Activated CD4-positive, alpha-beta T cell treated with anti-CD3 and anti-CD28 coated beads, Interleukin-10, Interleukin-2, amounts not matched to agents 100 ng/mL and 50 ng/mL, durations not matched to agents 16 hours and 8 hours (primary cell): Measurements from ENCODE around the gene IQUB.
A peak's percentile ranks its signal among the peaks of the same experiment; 100 is the strongest.
"Not testable (repeated sequence)": the region's sequence is repeated elsewhere in the genome, so short reads cannot be mapped to it uniquely, and the experiment has no call there.

Source experiments
- DNase-seq: peaks from one replicate; pipeline ENCODE4 v3.0.0-alpha.2; 2020

The IQUB gene

DNA sequence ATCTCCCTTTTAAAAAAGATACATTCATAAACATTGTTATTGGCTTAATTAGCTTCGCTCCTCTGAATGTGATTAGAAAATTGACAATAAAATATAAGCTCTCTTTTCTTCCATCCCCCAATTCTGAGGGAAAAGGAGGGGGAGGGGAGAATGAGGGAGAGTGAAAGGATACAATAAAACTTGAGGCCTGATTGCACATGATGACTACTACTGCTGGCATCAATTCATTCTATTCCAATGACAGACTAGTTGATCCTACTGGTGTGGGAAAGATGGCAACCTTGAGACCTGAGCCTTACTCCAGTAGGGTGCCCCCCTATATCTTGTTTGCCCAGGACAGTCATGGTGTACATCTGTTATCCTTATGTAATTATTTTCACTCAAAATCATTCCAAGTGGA, 4.5 kb upstream of the IQUB start:
- no peak for DNase-seq

DNA sequence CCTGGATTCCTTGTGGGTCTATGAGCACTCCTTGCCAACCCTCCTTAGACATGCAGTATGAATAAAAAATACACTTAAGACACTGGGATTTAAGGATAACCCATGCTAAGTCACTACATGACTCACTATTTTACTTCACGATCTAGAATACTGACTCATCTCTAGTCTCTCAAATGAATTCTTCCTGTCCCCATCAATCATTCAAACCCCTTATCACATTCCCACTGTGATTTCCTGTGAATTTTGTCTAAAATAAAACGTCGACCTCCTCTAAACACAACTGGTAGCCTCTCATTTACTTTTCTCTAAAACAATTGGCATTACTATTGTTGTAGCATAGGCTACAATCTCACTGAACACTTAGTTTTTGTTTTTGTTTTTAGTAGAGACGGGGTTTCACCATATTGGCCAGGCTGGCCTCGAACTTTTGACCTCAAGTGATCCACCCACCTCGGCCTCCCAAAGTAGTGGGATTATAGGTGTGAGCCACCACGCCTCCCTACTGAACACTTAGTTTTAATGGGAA, 3.9 kb upstream of the IQUB start:
- peak; percentile 19 for DNase-seq

DNA sequence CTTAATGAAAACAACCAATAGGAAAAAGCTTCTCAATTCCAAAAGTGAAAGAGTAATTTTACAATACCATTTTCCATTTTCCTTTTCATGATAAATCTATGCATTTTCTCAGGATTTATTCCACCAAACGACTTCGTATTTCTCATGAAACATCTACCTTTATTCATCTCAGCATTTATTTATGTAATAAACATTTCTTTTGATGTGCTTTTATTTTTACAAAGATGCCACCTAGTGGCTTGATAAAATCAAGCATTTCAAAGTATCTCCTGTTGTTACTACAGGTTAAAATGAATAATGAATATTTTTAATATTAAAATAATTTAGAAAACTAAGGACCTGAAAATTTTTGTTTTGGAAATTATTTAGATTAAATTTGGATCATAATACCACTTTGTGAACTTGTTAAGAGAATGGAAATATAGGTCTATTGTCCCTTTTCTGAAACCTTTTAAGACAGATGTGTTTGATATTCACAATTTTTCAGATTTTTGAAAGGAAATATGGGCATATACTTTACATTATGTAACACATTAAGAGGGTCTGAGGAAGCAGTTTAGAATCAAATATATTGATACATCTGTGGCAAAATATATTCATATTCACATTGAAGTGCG, 2.7 kb upstream of the IQUB start:
- DNase-seq, result peak; percentile 19

DNA sequence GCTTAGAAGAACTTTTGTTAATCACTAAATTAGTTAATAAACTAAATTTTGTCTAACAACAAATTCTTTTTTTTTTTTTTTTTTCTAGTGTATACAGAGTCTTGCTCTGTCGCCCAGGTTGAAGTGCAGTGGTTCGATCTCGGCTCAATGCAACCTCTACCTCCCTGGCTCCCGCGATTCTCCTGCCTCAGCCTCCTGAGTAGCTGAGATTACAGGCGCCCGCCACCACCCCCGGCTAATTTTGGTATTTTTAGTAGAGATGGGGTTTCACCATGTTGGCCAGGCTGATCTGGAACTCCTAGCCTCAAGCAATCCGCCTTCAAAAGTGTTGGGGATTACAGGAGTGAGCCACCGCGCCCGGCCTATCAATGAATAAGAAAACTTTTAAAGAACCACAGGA, 1.1 kb upstream of the IQUB start:
- DNase-seq, result no peak

DNA sequence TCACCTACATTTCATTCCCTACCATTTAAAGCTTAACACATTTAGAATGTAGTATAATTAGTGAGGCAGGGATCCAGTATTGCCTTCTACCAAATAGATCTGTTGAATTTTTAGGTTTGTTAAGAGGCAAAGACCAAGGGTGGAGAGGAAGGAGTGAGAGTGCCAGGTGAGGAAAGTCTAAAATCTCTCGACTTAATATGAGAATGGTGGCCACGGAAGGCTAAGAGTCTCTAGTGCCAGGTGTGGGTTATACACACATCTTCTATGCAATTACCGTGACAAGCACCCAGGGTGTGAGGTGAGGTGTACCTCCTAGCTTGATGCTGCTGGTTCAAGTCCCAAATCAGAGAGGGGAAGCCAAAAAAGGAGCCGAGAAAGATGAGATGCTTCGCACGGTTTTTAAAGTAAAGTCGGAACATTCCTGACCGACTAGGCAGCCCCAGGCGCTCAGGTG, 439 bp downstream of the IQUB start:
- DNase-seq, result peak; percentile 3

DNA sequence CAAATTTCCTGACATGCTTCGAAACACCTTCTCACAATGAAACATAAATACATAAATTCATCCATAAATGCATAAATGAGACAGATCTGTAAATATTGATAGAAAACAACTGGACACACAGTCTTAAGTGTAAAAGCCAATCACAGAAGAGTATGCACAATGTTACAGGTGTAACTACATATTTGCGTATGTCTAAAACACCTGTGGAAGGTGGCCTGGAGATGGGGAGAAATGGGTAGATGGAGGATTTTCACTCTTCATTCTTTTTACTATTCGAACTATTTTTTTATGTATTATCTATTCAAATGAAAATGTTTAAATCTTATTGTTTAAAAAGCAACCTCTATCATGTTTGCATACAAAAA, 860 bp downstream of the IQUB start:
- DNase-seq, result no peak

DNA sequence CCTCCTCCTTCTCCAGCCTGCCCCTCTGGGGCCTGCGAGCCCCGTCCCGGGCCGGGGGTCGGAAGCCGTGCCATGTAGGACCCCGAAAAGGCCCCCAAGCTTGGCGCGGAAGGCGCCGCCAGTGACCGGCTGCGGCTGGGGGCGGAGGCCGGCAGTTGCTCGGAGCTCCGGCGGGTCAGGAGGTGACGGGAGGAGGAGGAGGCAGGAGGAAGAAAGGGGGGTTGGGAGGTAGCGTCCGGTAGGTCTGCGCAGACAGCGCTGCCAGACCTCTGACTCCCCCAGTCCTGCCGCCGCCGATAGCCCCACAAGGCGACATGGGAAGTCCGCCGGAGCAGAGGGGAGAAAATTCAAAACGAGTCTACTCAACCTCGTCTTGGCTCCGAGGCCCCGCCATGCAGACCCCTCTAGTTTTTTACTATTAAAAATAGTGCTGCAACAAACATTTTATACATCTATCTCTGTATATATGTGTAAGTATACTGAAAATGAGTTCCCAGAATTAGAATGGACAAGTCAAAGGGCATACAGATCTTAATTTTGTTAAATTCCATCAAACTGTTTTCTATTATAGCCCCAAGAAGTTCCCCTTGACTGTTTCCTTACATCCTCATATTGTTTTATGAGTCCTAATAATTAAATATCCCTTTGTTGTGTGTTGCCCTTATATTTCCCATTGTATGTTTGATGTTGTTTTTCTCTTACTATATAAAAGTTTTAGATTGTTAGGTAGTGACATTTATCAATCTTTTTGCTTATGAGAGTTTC, 1.4 kb downstream of the IQUB start:
- peak; percentile 49 for DNase-seq

DNA sequence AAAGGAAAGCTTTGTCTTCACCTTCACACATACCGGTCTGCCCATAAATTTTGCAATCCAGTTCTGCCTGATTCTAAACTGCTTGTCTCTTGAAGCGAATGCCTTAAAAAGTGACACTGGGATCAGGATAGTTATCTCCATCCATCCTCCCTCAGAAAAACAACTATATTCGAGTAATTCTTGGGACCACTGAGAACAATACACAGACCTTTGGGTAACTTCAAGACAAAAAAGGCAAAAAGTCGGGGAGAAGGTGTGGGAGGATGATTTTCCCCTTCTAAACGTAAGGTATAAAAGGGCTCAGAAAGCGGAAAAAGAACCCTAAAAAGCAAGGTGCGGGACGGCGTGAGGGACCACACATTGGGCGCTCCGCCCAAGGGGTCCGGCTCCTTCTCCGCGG, 2.1 kb downstream of the IQUB start:
- DNase-seq, result not testable (repeated sequence)

DNA sequence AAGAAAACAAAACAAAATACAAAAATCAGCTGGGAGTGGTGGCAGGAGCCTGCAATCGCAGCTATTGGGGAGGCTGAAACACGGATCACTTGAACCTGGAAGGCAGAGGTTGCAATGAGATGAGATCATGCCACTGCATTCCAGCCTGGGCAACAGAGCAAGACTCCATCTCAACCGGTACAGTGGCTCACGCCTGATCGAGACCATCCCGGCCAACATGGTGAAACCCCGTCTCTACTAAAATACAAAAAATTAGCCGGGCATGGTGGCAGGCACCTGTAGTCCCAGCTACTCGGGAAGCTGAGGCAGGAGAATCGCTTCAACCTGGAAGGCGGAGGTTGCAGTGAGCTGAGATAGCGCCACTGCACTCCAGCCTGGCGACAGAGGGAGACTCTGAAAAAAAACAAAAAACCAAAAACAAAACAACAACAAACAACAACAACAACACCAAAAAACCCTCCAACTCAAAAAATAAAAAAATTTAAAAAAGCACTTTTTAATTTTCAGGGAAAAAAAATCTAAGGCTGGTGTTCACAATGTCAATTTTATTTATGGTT, 4.3 kb downstream of the IQUB start:
- DNase-seq, result not testable (repeated sequence)

DNA sequence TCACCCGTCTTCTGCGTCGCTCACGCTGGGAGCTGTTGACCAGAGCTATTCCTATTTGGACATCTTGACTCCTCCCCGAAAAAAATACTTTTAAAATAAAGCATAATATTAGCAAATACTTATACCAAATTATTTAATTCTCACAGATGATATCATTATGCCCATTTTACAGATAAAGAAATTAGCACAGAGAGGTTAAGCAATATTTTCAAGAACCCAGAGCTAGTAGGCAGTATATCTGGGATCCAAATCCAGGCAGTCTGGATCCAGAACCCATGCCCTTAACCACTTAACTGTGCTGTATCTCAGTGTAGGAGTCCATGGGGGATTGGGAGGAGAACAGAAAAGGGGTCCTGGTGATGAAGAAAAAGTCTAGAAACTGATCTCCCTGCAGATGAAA, 6.1 kb downstream of the IQUB start:
- DNase-seq, result no peak

DNA sequence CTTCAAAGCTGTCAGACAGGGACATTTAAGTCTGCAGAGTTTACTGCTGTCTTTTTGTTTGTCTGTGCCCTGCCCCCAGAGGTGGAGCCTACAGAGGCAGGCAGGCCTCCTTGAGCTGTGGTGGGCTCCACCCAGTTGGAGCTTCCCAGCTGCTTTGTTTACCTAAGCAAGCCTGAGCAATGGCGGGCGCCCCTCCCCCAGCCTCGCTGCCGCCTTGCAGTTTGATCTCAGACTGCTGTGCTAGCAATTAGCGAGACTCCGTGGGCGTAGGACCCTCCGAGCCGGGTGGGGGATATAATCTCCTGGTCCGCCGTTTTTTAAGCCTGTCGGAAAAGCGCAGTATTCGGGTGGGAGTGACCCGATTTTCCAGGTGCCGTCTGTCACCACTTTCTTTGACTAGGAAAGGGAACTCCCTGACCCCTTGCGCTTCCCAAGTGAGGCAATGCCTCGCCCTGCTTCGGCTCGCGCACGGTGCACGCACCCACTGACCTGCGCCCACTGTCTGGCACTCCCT, 6.6 kb downstream of the IQUB start:
- not testable (repeated sequence) for DNase-seq

DNA sequence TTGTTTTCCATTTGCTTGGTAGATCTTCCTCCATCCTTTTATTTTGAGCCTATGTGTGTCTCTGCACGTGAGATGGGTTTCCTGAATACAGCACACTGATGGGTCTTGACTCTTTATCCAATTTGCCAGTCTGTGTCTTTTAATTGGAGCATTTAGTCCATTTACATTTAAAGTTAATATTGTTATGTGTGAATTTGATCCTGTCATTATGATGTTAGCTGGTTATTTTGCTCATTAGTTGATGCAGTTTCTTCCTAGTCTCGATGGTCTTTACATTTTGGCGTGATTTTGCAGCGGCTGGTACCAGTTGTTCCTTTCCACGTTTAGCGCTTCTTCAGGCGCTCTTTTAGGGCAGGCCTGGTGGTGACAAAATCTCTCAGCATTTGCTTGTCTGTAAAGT, 7.9 kb downstream of the IQUB start:
- DNase-seq, result not testable (repeated sequence)

DNA sequence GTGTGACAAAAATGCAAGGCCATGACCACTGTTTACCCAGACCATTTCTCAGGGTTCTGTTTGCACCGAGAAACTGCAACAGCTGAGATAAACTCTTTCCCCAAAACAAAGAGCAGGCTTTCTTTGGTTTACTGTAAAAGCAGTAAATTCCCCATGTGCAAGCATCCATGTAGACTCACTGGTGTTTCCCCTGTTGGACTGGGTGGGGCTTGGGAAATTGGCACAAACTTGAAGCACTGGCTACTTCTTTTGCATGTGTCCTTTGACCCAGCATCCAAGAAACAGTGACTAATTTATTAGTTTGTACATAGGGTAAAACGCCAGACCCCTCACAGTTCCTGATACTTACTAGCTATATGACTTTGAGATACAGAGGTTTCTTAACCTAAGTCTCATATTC, 12.3 kb downstream of the IQUB start:
- no peak for DNase-seq

DNA sequence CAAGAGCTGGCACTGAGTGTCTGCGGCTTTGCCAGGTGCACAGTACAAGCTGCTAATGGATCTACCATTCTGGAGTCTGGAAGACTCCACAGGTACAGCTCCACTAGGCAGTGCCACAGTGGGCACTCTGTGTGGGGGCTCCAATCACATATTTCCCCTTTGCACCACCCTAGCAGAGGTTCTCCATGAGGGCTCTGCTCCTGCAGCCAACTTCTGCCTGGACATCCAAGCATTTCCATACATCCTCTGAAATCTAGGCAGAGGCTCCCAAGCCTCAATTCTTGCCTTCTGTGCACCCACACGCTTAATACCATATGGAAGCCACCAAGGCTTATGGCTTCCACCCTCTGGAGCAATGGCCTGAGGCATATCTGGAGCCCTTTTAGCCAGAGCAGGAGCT, 29.2 kb downstream of the IQUB start:
- DNase-seq, result no peak

DNA sequence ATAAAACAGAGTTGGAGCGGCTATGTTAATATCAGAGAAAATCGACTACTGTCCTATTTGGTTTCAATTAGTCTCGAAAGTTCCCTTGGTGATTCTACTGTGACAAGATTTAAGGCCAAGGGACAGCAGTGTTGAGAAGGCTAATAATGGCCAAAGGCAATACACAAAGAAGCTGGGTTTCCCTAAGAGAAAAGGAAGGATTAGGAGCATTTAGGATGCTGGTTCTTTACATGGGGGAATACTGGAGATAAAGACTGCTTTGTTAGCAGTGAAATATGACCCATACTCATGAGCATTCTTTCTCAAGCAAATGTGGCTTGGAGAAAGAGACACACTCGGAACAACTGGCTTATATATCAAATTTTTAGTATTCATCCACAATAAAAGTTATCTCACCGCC, 32.2 kb downstream of the IQUB start:
- no peak for DNase-seq

DNA sequence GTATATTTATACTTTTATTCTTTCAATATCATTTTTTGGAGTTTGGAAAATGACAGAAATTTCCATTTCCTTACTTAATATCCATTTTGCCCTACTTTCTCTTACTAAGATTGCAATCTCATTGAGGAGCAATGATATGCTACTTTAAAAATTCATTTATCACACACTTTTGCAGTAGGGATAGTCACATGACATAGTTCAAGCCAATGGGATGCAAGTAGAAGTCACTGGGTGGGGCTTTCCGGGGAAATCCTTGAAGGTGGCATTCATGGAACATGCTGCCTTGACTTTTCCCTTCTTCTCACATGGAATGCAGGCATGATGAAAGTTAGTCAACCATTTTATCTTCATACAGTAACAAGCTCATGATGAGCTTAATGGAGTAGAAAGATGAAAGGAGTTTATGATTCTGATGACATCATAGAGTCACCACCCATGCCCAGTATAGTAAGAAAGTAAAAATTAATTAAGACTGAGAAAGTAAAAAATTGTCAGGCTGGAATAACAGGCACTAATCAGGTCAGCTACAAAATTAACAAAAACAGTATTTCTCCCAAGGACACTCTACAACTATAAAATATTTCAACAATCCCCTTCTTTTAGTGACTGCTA, 33.4 kb downstream of the IQUB start:
- no peak for DNase-seq

DNA sequence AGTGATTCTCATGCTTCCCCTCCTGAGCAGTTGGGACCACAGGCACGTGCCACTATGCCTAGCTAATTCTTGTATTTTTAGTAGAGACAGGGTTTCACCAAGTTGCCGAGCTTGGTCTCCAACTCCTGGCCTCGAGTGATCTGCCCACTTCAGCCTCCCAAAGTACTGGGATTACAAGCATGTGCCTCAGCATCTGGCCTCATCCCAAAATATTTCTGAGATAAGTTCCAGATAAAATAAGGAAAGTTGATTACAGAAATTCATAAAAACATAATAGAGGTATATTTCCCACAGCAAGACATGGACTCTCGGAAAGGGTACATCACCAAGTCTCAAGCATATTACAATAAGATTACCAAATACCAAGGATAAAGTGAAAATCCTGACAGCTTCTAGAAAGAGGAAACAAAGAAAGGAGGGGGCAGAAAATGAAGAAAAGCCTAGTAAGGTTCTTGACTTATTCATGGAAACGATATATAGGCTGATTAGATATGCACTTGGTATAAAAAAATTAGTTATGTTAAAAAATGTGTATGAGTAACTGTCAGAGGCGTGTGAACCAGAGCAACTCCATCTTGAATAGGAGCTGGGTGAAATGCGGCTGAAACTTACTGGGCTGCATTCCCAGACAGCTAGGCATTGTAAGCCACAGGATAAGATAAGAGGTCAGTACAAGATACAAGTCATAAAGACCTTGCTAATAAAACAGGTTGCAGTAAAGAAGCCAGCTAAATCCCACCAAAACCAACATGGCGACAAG, 35.0 kb downstream of the IQUB start:
- DNase-seq, result no peak

DNA sequence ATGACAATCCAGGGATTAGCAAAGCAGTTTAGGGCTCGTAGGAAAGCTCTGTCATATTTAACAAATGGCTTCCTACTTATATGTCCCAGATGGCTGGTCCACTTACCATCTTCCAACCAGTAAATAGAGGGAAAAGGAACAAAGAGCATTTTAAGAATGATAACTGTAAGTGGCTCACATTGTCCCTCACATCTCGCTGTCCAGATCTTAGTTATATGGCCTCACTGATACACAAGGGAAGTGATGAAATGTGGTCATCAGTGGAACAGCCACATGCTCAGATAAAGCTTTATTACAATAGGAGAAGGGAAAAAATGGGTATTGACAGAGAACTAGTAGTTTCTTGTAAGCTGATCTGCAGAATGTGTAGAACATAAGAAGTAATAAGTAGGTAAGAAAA, 35.8 kb downstream of the IQUB start:
- DNase-seq, result no peak

DNA sequence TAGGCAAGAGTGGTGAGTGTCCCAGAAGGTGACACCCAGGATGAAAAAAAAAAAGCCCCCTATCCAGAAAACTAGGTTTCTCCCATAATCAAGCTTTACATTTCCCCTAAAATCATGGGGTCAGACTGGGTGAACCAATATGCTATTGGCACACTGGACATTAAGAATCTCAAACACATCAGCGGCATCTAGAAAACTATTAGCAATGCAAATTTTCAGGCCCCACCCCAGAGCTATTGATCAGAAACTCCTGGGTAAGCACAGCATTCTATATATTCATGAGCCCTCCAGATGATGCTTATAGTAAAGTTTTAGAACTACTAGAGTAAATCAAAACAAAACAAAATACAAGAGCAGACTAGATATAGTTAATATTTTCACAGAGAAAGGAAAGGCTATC, 36.4 kb downstream of the IQUB start:
- DNase-seq, result no peak

DNA sequence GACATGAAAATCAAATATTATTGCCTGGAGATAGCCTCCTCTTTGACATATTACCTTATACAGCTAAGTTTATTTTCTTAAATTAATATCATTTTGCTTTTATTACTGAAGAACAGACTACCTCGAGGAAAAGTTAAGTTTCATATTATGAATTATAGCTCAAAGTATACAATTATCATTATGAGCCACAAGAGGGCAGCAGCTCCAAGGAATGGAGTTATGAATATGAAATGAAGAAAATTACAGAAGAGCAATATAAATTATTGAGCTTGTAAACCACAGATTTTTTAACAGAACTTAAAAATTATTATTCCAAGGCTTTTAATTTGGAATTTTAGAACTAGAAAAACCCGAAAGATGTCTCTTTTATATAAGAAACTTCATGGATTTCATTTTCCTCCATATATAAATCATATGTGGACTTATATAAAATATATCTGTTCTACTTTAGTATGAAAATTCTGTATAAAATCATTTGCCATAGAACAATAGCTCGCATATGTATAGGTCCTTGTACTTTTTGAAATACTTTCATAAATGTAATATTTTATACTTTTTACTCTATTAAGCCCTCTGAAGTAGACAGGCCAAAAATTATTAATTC, 40.1 kb downstream of the IQUB start:
- peak; percentile 37 for DNase-seq

DNA sequence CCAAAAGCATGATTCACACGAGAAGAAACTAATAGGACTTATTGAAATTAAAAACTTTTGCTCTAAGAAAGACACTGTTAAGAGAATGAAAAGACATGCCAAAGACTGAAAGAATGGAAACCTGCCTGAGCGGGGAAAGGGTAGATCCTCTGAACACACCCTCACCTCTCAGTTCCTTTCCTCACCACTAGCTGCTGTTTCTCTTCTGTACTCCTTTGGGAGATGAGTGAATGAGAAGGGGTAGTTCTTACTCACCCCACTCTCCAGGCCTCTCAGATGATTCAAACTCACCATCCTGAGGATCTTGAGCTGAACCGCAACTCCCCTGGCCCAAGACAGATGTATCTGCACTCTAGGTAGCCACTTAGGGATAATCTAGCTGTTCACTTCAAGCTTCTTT, 41.9 kb downstream of the IQUB start:
- DNase-seq, result no peak

DNA sequence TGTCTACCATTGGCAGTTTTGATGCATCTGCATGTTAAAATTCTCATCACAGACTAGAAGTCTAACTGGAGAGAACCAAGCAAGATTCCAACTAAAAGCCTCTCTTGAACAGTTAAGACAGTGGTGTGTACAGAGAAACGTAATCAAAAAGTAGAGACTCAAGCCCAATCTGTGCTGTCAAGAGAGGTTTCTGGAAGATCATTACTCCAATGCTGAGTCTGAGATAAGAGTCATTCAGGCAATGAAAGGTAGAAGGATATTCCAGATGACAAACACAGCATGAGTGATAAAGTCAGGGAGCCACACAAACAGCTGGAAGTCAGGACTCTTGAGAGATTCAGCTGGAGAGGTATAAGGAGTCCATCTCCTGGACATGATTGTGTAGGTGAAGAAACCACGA, 48.7 kb downstream of the IQUB start:
- DNase-seq, result no peak
